SK-N-SH treated with all-trans-retinoic acid at 6 μM for 48 hours (cell line): ENCODE measurements around the gene GCN1.

Experiments used
- ATAC-seq: fragments of 200-7000 bp; cut with Tn5 transposase; 3 replicates; pipeline ENCODE4 v1.9.1; 2020; ENCODE audit warnings: mild to moderate bottlenecking, moderate library complexity
- ARNTL ChIP-seq: fragments of 450-650 bp; formaldehyde crosslinking; IDR thresholded peaks from 2 replicates; pipeline ENCODE4 v1.5.0; 2020; ENCODE audit warnings: low read depth, mild to moderate bottlenecking, moderate library complexity, borderline replicate concordance
- BACH2 ChIP-seq: fragments of 250-450 bp; sonication (Bioruptor Pico); IDR thresholded peaks from 2 replicates; pipeline ENCODE4 v1.9.0; 2021; ENCODE audit warnings: mild to moderate bottlenecking, borderline replicate concordance
- CSDC2 ChIP-seq: fragments of 250-450 bp; sonication (Bioruptor Pico); IDR thresholded peaks from 2 replicates; pipeline ENCODE4 v1.5.0; 2020; ENCODE audit warnings: mild to moderate bottlenecking, moderate library complexity
- CSRNP3 ChIP-seq: fragments of 250-450 bp; sonication (Bioruptor Pico); IDR thresholded peaks from 2 replicates; pipeline ENCODE4 v1.5.1; 2021; ENCODE audit warnings: mild to moderate bottlenecking, moderate library complexity
- ESRRG ChIP-seq: fragments of 250-450 bp; sonication (Bioruptor Pico); IDR thresholded peaks from 2 replicates; pipeline ENCODE4 v1.6.1; 2021; ENCODE audit warnings: mild to moderate bottlenecking
- GLIS3 ChIP-seq: fragments of 250-450 bp; sonication (Bioruptor Pico); IDR thresholded peaks from 2 replicates; pipeline ENCODE4 v1.5.0; 2020; ENCODE audit warnings: mild to moderate bottlenecking, moderate library complexity
- ISL1 ChIP-seq: fragments of 250-450 bp; sonication (Bioruptor Pico); IDR thresholded peaks from 2 replicates; pipeline ENCODE4 v2.1.2; 2022; ENCODE audit warnings: mild to moderate bottlenecking, moderate library complexity
- OSR1 ChIP-seq: fragments of 250-450 bp; sonication (Bioruptor Pico); IDR thresholded peaks from 2 replicates; pipeline ENCODE4 v1.8.0; 2022; ENCODE audit warnings: moderate library complexity, mild to moderate bottlenecking, inconsistent platforms
- POU6F1 ChIP-seq: fragments of 250-450 bp; sonication (Bioruptor Pico); IDR thresholded peaks from 2 replicates; pipeline ENCODE4 v1.8.0; 2021; ENCODE audit warnings: low read depth, mild to moderate bottlenecking, moderate library complexity, borderline replicate concordance
- PPARA ChIP-seq: fragments of 250-450 bp; sonication (Bioruptor Pico); IDR thresholded peaks from 2 replicates; pipeline ENCODE4 v1.5.0; 2020; ENCODE audit warnings: mild to moderate bottlenecking, borderline replicate concordance
- RARB ChIP-seq: fragments of 250-450 bp; sonication (Bioruptor Pico); IDR thresholded peaks from 2 replicates; pipeline ENCODE4 v1.8.0; 2021; ENCODE audit warnings: mild to moderate bottlenecking, moderate library complexity
- SNAI2 ChIP-seq: fragments of 250-450 bp; sonication (Bioruptor Pico); IDR thresholded peaks from 2 replicates; pipeline ENCODE4 v1.5.0; 2020; ENCODE audit warnings: mild to moderate bottlenecking, moderate library complexity
- TCF4 ChIP-seq: fragments of 250-450 bp; sonication (Bioruptor Pico); IDR thresholded peaks from 2 replicates; pipeline ENCODE4 v1.8.0; 2021; ENCODE audit warnings: mild to moderate bottlenecking, moderate library complexity, borderline replicate concordance
- TOX ChIP-seq: fragments of 250-450 bp; sonication (Bioruptor Pico); IDR thresholded peaks from 2 replicates; pipeline ENCODE4 v1.8.0; 2021; ENCODE audit warnings: mild to moderate bottlenecking, moderate library complexity, borderline replicate concordance
- ZC3H10 ChIP-seq: fragments of 250-450 bp; sonication (Bioruptor Pico); IDR thresholded peaks from 2 replicates; pipeline ENCODE4 v1.5.1; 2021; ENCODE audit warnings: mild to moderate bottlenecking, moderate library complexity
- ZFP3 ChIP-seq: fragments of 250-450 bp; sonication (Bioruptor Pico); IDR thresholded peaks from 2 replicates; pipeline ENCODE4 v1.5.0; 2020; ENCODE audit warnings: mild to moderate bottlenecking, moderate library complexity
- ZFP30 ChIP-seq: fragments of 450-650 bp; formaldehyde crosslinking; IDR thresholded peaks from 2 replicates; pipeline ENCODE4 v1.5.0; 2022; ENCODE audit warnings: mild to moderate bottlenecking, moderate library complexity
- ZNF565 ChIP-seq: fragments of 450-650 bp; formaldehyde crosslinking; conservative IDR thresholded peaks from 2 replicates; pipeline ENCODE4 v1.5.0; 2020; ENCODE audit warnings: low read depth, mild to moderate bottlenecking, moderate library complexity
- ZNF70 ChIP-seq: fragments of 450-650 bp; formaldehyde crosslinking; IDR thresholded peaks from 2 replicates; pipeline ENCODE4 v1.5.0; 2020; ENCODE audit warnings: mild to moderate bottlenecking, moderate library complexity
- ZNF8 ChIP-seq: fragments of 450-650 bp; formaldehyde crosslinking; IDR thresholded peaks from 2 replicates; pipeline ENCODE4 v1.5.0; 2020; ENCODE audit warnings: mild to moderate bottlenecking, moderate library complexity
- TF ChIP-seq, protein P1 (sequence below): fragments of 250-450 bp; sonication (Bioruptor Pico); IDR thresholded peaks from 2 replicates; pipeline ENCODE4 v1.5.1; 2020; ENCODE audit warnings: low read depth, mild to moderate bottlenecking, moderate library complexity
- TF ChIP-seq, protein P2 (sequence below): fragments of 250-450 bp; sonication (Bioruptor Pico); IDR thresholded peaks from 2 replicates; pipeline ENCODE4 v1.5.0; 2020; ENCODE audit warnings: mild to moderate bottlenecking, moderate library complexity
- TF ChIP-seq, protein P3 (sequence below): fragments of 250-450 bp; sonication (Bioruptor Pico); IDR thresholded peaks from 2 replicates; pipeline ENCODE4 v1.8.0; 2020; ENCODE audit warnings: mild to moderate bottlenecking, moderate library complexity, borderline replicate concordance

GCN1 gene

GRCh38 chr12:120199595-120200306, 5.2 kb upstream of the GCN1 start:
- no peak for ATAC-seq
- no peak for TF ChIP-seq CSRNP3 (CRISPR knock-in tag)
- no peak for TF ChIP-seq TCF4
- no peak for TF ChIP-seq ZFP3 (CRISPR knock-in tag)
- no peak for TF ChIP-seq ZFP30 (CRISPR knock-in tag)
- TF ChIP-seq CSDC2 (CRISPR knock-in tag): no peak
- no peak for TF ChIP-seq OSR1
- no peak for TF ChIP-seq ISL1 (CRISPR knock-in tag)
- TF ChIP-seq GLIS3 (CRISPR knock-in tag): no peak
- no peak for TF ChIP-seq TOX (CRISPR knock-in tag)
- TF ChIP-seq, protein P1, sequence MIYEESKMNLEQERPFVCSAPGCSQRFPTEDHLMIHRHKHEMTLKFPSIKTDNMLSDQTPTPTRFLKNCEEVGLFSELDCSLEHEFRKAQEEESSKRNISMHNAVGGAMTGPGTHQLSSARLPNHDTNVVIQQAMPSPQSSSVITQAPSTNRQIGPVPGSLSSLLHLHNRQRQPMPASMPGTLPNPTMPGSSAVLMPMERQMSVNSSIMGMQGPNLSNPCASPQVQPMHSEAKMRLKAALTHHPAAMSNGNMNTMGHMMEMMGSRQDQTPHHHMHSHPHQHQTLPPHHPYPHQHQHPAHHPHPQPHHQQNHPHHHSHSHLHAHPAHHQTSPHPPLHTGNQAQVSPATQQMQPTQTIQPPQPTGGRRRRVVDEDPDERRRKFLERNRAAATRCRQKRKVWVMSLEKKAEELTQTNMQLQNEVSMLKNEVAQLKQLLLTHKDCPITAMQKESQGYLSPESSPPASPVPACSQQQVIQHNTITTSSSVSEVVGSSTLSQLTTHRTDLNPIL: no peak

DNA sequence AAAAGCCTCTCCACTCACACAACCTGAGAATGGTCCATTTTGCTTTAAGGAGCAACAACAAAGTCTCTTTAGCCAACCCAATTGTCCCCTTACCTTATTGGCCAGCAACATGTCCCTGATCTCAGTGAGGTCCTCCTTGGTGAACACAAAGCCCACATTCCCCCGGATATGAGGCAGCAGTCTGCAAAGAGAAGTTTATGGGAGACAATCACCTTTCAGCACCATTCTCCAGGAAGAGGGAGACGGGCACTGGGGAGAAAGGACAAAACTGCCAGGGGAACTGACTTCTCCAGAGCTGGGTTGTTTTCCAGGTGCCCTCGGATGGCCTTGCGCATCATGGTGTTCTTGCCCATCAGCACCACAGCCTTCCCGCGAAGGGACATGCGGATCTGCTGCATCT, 4.5 kb upstream of the GCN1 start:
- TF ChIP-seq OSR1 (no peak), TCF4 (no peak), ZNF8 (CRISPR knock-in tag) (no peak), ZNF565 (CRISPR knock-in tag) (no peak), ARNTL (CRISPR knock-in tag) (no peak), ESRRG (CRISPR knock-in tag) (no peak), TOX (CRISPR knock-in tag) (no peak), CSDC2 (CRISPR knock-in tag) (no peak), RARB (CRISPR knock-in tag) (no peak), POU6F1 (CRISPR knock-in tag) (no peak)
- no peak for ATAC-seq

GRCh38 chr12:120197542-120197887, 3.0 kb upstream of the GCN1 start:
- TF ChIP-seq ZNF565 (CRISPR knock-in tag): no peak
- no peak for TF ChIP-seq BACH2 (CRISPR knock-in tag)
- TF ChIP-seq, protein P2, sequence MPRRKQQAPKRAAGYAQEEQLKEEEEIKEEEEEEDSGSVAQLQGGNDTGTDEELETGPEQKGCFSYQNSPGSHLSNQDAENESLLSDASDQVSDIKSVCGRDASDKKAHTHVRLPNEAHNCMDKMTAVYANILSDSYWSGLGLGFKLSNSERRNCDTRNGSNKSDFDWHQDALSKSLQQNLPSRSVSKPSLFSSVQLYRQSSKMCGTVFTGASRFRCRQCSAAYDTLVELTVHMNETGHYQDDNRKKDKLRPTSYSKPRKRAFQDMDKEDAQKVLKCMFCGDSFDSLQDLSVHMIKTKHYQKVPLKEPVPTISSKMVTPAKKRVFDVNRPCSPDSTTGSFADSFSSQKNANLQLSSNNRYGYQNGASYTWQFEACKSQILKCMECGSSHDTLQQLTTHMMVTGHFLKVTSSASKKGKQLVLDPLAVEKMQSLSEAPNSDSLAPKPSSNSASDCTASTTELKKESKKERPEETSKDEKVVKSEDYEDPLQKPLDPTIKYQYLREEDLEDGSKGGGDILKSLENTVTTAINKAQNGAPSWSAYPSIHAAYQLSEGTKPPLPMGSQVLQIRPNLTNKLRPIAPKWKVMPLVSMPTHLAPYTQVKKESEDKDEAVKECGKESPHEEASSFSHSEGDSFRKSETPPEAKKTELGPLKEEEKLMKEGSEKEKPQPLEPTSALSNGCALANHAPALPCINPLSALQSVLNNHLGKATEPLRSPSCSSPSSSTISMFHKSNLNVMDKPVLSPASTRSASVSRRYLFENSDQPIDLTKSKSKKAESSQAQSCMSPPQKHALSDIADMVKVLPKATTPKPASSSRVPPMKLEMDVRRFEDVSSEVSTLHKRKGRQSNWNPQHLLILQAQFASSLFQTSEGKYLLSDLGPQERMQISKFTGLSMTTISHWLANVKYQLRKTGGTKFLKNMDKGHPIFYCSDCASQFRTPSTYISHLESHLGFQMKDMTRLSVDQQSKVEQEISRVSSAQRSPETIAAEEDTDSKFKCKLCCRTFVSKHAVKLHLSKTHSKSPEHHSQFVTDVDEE: no peak
- TF ChIP-seq SNAI2 (CRISPR knock-in tag): no peak
- no peak for TF ChIP-seq ZNF70 (CRISPR knock-in tag)
- TF ChIP-seq CSDC2 (CRISPR knock-in tag): no peak
- no peak for TF ChIP-seq POU6F1 (CRISPR knock-in tag)
- TF ChIP-seq OSR1: no peak
- TF ChIP-seq, protein P1: no peak
- no peak for TF ChIP-seq ISL1 (CRISPR knock-in tag)
- TF ChIP-seq ZC3H10: no peak
- TF ChIP-seq, protein P3, sequence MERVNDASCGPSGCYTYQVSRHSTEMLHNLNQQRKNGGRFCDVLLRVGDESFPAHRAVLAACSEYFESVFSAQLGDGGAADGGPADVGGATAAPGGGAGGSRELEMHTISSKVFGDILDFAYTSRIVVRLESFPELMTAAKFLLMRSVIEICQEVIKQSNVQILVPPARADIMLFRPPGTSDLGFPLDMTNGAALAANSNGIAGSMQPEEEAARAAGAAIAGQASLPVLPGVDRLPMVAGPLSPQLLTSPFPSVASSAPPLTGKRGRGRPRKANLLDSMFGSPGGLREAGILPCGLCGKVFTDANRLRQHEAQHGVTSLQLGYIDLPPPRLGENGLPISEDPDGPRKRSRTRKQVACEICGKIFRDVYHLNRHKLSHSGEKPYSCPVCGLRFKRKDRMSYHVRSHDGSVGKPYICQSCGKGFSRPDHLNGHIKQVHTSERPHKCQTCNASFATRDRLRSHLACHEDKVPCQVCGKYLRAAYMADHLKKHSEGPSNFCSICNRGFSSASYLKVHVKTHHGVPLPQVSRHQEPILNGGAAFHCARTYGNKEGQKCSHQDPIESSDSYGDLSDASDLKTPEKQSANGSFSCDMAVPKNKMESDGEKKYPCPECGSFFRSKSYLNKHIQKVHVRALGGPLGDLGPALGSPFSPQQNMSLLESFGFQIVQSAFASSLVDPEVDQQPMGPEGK (CRISPR knock-in tag): no peak
- no peak for TF ChIP-seq ESRRG (CRISPR knock-in tag)
- no peak for TF ChIP-seq RARB (CRISPR knock-in tag)
- TF ChIP-seq CSRNP3 (CRISPR knock-in tag): no peak
- TF ChIP-seq PPARA (CRISPR knock-in tag): no peak
- TF ChIP-seq ARNTL (CRISPR knock-in tag): no peak
- ATAC-seq: no peak
